Activated T-helper 1 cell treated with anti-CD3 and anti-CD28 coated beads, Interleukin-12 subunit alpha, Interleukin-12 subunit beta, Interleukin-2, Interleukin-4 antibody, amounts not matched to agents 30 ng/mL and 10 ng/mL and 1 ng/mL, durations not matched to agents 14 hours and 24 hours and 36 hours (primary cell): ENCODE measurements around the gene MSANTD3. TPM values are rescaled to one million over a fixed set of nuclear protein-coding genes. Genes with fewer than 3 reads are reported as not detected.
A peak's percentile ranks its signal among the peaks of the same experiment; 100 is the strongest.

Source experiments
- DNase-seq: peaks from one replicate; pipeline ENCODE4 v3.0.0; 2021; ENCODE audit warnings: low spot score
- H3K27ac Mint-ChIP-seq: one replicate; pipeline ENCODE4 v1.8.0; 2021; ENCODE audit warnings: mild to moderate bottlenecking, mixed read lengths
- H3K27me3 Mint-ChIP-seq: one replicate; pipeline ENCODE4 v1.8.0; 2022; ENCODE audit warnings: mild to moderate bottlenecking, moderate library complexity, mixed read lengths; ENCODE audit not compliant: insufficient read depth
- H3K36me3 Mint-ChIP-seq: one replicate; pipeline ENCODE4 v1.8.0; 2021; ENCODE audit warnings: low read depth, mixed read lengths
- H3K4me1 Mint-ChIP-seq: one replicate; pipeline ENCODE4 v1.8.0; 2021; ENCODE audit warnings: low read depth, mixed read lengths
- H3K4me3 Mint-ChIP-seq: one replicate; pipeline ENCODE4 v1.8.0; 2021; ENCODE audit warnings: mild to moderate bottlenecking, moderate library complexity, mixed read lengths
- H3K9me3 Mint-ChIP-seq: one replicate; pipeline ENCODE4 v1.8.0; 2021; ENCODE audit warnings: mixed read lengths
- intact Hi-C: fragments of 100-400 bp; cut with micrococcal nuclease; formaldehyde crosslinking; loops from one replicate; pipeline ENCODE4 v1.15.1; 2024
- total RNA-seq: library from RNA; stranded (reverse); gene quantifications from 2 replicates; pipeline ENCODE4 v1.2.3, GENCODE V29; 2022

The MSANTD3 gene
- total RNA-seq, 1 donor from 2014 or later: 11.1 TPM

DNA sequence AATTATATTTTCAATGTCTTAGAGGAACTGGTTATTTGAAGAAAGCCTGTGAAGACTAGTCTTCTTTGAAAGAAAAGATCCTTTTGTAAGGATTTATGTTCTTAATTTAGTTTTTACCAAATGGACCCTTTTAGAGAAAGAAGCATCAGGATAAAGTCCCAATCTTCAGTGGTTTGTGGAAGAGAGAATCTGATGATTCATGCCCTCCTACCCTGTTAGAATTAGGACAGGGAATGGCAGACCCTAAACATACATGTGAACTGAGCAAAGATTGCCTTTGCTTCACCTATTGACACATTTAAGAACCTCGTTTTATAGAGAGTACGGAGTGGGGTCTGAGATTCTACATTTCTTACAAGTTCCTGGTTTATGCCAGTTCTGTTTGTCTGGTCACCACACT lies 26.0 kb downstream of the MSANTD3 start:
- peaks cover 8% of the 10 kb centered on the region for H3K4me1 Mint-ChIP-seq
- H3K27me3 Mint-ChIP-seq: peaks cover 9% of the 10 kb centered on the region
- intact Hi-C loops: no loop called here
- H3K9me3 Mint-ChIP-seq: no peaks in the 10 kb centered on the region
- no peak overlapping the region for H3K27ac Mint-ChIP-seq
- peaks cover 7% of the 10 kb centered on the region for H3K36me3 Mint-ChIP-seq
- H3K4me3 Mint-ChIP-seq: no peak overlapping the region
- no peak for DNase-seq

- peaks cover 5% of the 10 kb centered on the region for H3K36me3 Mint-ChIP-seq
Measured at GRCh38 chr9:100455470-100455869, 28.5 kb downstream of the MSANTD3 start.

GRCh38 chr9:100457517-100457916 lies 30.6 kb downstream of the MSANTD3 start:
- Mint-ChIP-seq H3K4me3 (no peak overlapping the region), H3K27ac (no peak overlapping the region), H3K9me3 (no peaks in the 10 kb centered on the region), H3K36me3 (no peaks in the 10 kb centered on the region), H3K4me1 (no peaks in the 10 kb centered on the region), H3K27me3 (peaks cover 9% of the 10 kb centered on the region)
- DNase-seq: no peak
- intact Hi-C loops: no loop called here

More at GRCh38 chr9:100455470-100455869, 28.5 kb downstream of the MSANTD3 start:
- intact Hi-C loops: no loop called here
- H3K9me3 Mint-ChIP-seq: no peaks in the 10 kb centered on the region
- H3K27me3 Mint-ChIP-seq: peaks cover 9% of the 10 kb centered on the region
- H3K4me3 Mint-ChIP-seq: no peak overlapping the region
- no peak for DNase-seq
- H3K27ac Mint-ChIP-seq: no peak overlapping the region
- no peaks in the 10 kb centered on the region for H3K4me1 Mint-ChIP-seq

- Mint-ChIP-seq H3K4me1 (no peaks in the 10 kb centered on the region), H3K36me3 (no peaks in the 10 kb centered on the region), H3K4me3 (no peak overlapping the region), H3K9me3 (no peaks in the 10 kb centered on the region), H3K27ac (no peak overlapping the region), H3K27me3 (peaks cover 14% of the 10 kb centered on the region)
- no peak for DNase-seq
- intact Hi-C loops: no loop called here
Measured at GRCh38 chr9:100459963-100460362, 33.0 kb downstream of the MSANTD3 start.

GRCh38 chr9:100465274-100465673 lies 38.3 kb downstream of the MSANTD3 start:
- no peak overlapping the region for H3K4me3 Mint-ChIP-seq
- H3K4me1 Mint-ChIP-seq: no peaks in the 10 kb centered on the region

GRCh38 chr9:100465761-100466160 lies 38.8 kb downstream of the MSANTD3 start:
- Mint-ChIP-seq H3K4me1 (no peaks in the 10 kb centered on the region), H3K36me3 (no peaks in the 10 kb centered on the region), H3K27me3 (peaks cover 16% of the 10 kb centered on the region), H3K4me3 (no peak overlapping the region), H3K9me3 (no peaks in the 10 kb centered on the region), H3K27ac (no peak overlapping the region)
- intact Hi-C loops: no loop called here
- no peak for DNase-seq

More at GRCh38 chr9:100465274-100465673, 38.3 kb downstream of the MSANTD3 start:
- H3K9me3 Mint-ChIP-seq: no peaks in the 10 kb centered on the region
- no peaks in the 10 kb centered on the region for H3K36me3 Mint-ChIP-seq
- intact Hi-C loops: no loop called here
- DNase-seq: no peak
- no peak overlapping the region for H3K27ac Mint-ChIP-seq
- H3K27me3 Mint-ChIP-seq: peaks cover 11% of the 10 kb centered on the region

DNA sequence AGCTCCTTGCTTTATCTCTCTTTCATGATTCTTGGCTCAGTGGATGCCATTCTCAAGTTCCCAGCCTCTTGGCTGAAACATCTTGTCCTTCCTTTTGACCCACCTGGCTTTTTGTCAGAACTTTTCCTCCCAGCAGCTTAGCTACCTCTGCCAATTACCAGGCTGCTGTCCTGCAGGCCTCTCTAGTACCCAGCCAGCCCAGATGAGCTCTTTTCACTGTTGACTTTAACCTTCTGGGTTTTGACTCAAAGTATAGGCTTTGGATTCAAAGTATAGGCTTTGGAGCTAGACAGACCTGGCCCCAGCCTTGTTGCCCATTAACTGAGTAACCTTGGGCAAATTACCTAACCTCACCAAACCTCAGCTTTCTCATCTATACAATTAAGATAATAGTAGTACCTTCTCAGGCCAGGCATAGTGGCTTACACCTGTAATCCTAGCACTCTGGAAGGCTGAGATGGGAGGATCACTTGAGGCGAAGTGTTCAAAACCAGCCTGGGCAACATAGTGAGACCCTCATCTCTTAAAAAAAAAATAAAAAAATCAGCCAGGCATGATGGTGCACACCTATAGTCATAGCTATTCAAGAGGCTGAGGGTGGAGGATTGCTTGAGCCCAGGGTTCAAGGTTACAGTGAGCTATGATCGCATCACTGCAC lies 39.4 kb downstream of the MSANTD3 start:
- Mint-ChIP-seq H3K4me1 (no peaks in the 10 kb centered on the region), H3K27ac (no peak overlapping the region), H3K9me3 (no peaks in the 10 kb centered on the region), H3K4me3 (no peak overlapping the region), H3K36me3 (no peaks in the 10 kb centered on the region), H3K27me3 (peaks cover 21% of the 10 kb centered on the region)
- intact Hi-C loops: no loop called here
- DNase-seq: no peak

GRCh38 chr9:100466829-100467221 lies 39.9 kb downstream of the MSANTD3 start:
- H3K4me3 Mint-ChIP-seq: no peak overlapping the region
- intact Hi-C loops: no loop called here
- no peak overlapping the region for H3K27ac Mint-ChIP-seq
- H3K36me3 Mint-ChIP-seq: no peaks in the 10 kb centered on the region
- no peak for DNase-seq
- H3K27me3 Mint-ChIP-seq: peaks cover 26% of the 10 kb centered on the region
- no peaks in the 10 kb centered on the region for H3K4me1 Mint-ChIP-seq
- H3K9me3 Mint-ChIP-seq: no peaks in the 10 kb centered on the region

- Mint-ChIP-seq H3K4me1 (no peaks in the 10 kb centered on the region), H3K4me3 (no peak overlapping the region), H3K27me3 (peaks cover 36% of the 10 kb centered on the region), H3K27ac (no peak overlapping the region), H3K9me3 (no peaks in the 10 kb centered on the region), H3K36me3 (no peaks in the 10 kb centered on the region)
- no peak for DNase-seq
- intact Hi-C loops: no loop called here
Measured at GRCh38 chr9:100468041-100468440, 41.1 kb downstream of the MSANTD3 start.

DNA sequence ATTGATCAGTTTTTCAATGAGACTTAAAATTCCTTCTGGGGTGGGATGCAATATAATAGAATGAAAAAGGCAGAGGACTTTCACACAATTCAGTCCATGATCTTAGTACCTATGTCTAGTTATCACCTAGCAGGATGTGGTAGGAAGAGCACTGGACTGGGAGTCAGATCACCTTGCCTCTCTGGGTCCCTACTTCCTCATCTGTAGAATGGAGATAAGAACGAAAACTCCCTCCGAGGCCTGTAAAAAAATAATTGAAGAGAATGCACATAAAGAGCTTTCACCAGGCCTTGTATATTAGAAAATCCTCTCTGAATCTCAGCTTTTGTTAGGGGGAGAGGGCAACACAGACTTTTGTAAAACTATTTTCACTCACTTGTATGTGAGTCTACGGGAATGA lies 45.3 kb downstream of the MSANTD3 start:
- Mint-ChIP-seq H3K27ac (no peak overlapping the region), H3K4me1 (peaks cover 7% of the 10 kb centered on the region), H3K36me3 (no peaks in the 10 kb centered on the region), H3K4me3 (peak overlapping the region; percentile 71), H3K9me3 (no peaks in the 10 kb centered on the region), H3K27me3 (peaks cover 52% of the 10 kb centered on the region)
- DNase-seq: no peak
- intact Hi-C loops: loop anchor here (5.0 kb wide), 1 partner anchor 120 kb away; the partner anchor contains the start of gene TEX10

DNA sequence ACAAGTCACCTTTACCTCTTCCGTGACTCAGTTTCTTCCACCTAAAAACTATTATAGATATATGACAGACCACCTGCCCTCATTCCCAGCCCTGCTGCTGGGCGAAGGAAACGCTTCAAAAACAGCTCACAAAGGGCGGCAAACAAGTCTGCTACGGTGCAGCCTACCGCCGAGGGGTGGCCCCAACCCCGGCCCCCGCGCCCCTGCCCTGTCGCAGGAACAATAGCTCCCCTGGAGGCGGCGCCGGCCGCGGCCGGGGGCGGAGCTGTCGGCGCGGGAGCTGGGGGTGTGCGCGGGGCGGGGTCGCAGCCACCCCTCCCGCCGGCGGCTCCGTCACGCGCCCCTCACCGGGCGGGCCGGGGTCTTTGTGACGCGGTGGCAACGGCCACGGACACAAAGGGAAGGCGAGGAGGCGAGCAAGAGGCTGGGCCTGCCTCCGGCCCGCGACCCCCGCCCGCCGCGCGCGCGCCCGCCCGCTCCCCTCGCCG lies 45.9 kb downstream of the MSANTD3 start, which contains the start of gene TMEFF1:
Gene TMEFF1 (plus strand): TSS at position 362 of the 488 bp plus-strand sequence. CDS start 396 bp downstream, outside the sequence.
- H3K4me1 Mint-ChIP-seq: peaks cover 7% of the 10 kb centered on the region
- no peaks in the 10 kb centered on the region for H3K9me3 Mint-ChIP-seq
- intact Hi-C loops: loop anchor here (5.0 kb wide), 1 partner anchor 121 kb away; the partner anchor contains the start of gene TEX10
- H3K27ac Mint-ChIP-seq: no peak within 1 kb of the TSS
- DNase-seq: peak; percentile 18
- peaks cover 52% of the 10 kb centered on the region for H3K27me3 Mint-ChIP-seq
- H3K36me3 Mint-ChIP-seq: no peaks in the 10 kb centered on the region
- peak within 1 kb of the TSS; percentile 80 for H3K4me3 Mint-ChIP-seq

- peaks cover 7% of the 10 kb centered on the region for H3K4me1 Mint-ChIP-seq
- H3K27me3 Mint-ChIP-seq: peaks cover 52% of the 10 kb centered on the region
- no peaks in the 10 kb centered on the region for H3K9me3 Mint-ChIP-seq
- intact Hi-C loops: loop anchor here (5.0 kb wide), 1 partner anchor 121 kb away; the partner anchor contains the start of gene TEX10
- H3K4me3 Mint-ChIP-seq: peak overlapping the region; percentile 80
- H3K27ac Mint-ChIP-seq: no peak overlapping the region
- H3K36me3 Mint-ChIP-seq: no peaks in the 10 kb centered on the region
- DNase-seq: no peak
Measured at GRCh38 chr9:100473276-100474081, 46.5 kb downstream of the MSANTD3 start.
